Measurements from ENCODE around the gene POU5F1.

DNA sequence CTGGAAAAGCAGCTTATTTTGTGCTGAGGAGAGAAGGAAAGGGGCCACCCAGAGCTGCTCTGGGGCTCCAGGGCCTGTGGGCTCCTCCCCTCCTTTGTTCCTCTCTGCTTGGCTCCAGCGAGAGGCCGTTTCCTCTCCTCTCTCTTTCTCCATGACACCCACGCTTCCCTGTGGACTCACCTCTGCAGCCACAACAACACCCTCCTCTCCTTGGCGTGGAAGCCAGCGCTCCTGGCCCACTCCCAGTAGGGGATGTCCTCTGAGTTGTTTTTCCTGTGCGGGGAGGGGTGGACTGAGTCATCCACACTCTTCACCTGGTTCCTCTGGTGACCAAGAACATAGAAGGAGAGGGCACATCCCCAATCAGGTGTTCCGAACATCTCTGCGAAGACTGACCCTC is 45.3 kb downstream of the POU5F1 start:
- TF ChIP-seq POLR2A (IDR thresholded peaks at IDR 0.05; ENCODE audit: low read depth, low read length) (no peak), POLR2AphosphoS5 (IDR thresholded peaks at IDR 0.05; ENCODE audit: low read depth, low read length) (no peak)
